GM18508 (cell line): ENCODE results near the gene SNTA1.
"Not testable (repeated sequence)": the region's sequence is repeated elsewhere in the genome, so short reads cannot be mapped to it uniquely, and the experiment has no call there.

ENCODE experiments used
- ATAC-seq: cut with Tn5 transposase; IDR thresholded peaks from one replicate; pipeline ENCODE4 v1.9.1; 2021; ENCODE audit warnings: moderate number of reproducible peaks; ENCODE audit not compliant: insufficient read depth, unreplicated experiment

Gene SNTA1

GRCh38 chr20:33466303-33466646 lies 22.7 kb upstream of the SNTA1 start:
- ATAC-seq: no peak

DNA sequence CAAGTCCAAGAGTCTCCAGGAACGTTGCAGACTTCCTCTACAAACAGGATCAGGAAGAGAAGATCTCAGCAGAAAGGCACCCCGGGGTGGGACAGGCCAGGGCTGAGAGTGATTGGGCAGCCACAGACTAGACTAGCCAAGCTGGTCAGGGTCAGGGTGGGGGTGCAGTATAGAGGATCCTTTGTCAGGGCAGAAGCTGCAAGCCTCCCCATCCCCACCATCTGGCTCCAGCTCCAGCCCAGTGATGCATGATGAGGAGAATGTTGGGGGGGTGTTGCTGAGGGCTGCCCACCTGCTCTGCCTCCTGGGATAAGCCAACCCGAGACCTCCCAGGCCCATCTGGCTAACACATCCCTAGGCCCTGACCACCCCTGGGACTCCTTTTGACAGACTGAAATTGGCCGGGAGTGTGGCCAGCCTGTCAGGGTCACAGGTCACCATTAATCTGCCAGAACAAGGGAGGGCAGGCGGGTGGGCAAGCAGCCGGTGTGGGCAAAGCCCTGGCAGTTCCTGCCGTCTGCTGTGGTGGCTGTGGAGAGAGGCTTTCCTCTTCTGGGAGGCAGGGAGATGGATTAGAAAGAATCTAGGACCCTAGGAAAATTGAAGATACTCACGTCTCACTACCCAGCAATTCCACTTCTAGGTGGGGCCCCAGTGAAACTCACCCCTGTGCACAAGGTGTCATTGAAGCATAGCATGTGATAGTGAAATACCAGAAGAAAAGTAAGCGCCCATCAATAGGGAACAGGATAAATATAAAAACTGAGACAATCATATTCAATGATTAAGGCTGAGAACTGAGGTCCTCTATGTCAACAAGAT lies 22.1 kb upstream of the SNTA1 start:
- ATAC-seq: no peak

DNA sequence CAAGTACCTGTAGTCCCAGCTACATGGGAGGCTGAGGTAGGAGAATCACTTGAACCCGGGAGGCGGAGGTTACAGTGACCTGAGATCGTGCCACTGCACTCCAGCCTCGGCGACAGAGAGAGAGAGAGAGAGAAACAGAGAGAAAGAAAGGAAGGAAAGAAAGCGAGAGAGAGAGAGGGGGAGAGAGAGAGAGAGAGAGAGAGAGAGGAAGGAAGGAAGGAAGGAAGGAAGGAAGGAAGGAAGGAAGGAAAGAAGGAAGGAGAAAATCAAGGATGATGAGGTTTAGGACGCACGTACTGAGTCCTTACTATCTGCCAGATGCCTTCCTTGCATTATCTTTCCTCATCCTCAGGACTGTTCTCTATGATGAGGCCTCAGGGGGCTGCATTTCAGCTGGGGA lies 21.2 kb upstream of the SNTA1 start:
- ATAC-seq: not testable (repeated sequence)

DNA sequence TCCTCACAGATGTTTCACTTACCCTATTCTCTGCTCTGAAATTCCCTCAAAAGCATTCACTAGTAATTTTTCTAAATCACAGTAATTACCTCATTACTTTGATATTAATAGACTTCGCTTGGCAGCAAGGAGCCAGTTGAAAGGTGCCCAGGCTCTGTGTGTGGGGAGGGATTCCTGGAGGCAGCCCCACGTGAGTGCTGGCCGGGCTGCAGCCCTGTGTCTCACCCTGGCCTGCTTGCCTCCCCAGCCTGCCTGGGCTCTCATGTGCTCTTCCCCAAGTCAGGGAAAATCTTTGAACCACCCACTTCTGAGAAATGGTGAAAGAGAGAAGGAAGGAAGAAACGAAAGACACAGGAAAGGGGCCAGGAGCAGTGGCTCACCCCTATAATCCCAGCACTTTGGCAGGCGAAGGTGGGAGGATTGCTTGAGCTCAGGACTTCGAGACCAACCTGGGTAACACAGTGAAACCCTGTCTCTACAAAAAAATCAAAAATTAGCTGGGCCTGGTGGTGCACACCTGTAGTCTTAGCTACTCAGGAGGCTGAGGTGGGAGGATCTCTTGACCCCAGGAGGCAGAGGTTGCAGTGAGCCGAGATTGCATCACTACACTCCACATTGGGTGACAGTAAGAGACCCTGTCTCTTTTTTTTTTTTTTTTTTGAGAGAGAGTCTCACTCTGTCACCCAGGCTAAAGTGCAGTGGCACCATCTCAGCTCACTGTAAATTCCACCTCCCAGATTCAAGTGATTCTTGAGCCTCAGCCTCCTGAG lies 20.0 kb upstream of the SNTA1 start:
- ATAC-seq: no peak

GRCh38 chr20:33460711-33461110 lies 17.1 kb upstream of the SNTA1 start:
- ATAC-seq: no peak

DNA sequence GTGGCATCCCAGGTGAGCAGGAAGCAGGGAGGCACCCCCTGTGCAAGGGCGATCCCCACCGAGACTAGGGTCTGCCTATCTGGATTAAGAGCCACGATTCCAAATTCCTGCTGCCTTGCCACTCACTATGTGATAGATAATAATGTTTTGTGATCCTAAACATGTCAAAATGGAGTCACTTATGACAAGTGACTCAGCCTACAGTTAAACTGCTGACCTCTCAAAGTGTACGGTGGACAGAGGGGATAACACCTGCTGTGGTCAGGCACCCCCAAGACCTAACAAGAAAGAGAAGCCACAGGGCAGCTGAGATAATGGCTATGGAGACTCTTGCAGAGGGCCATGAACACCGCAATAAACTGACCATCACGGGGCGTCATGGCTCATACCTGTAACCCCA lies 16.0 kb upstream of the SNTA1 start:
- no peak for ATAC-seq

DNA sequence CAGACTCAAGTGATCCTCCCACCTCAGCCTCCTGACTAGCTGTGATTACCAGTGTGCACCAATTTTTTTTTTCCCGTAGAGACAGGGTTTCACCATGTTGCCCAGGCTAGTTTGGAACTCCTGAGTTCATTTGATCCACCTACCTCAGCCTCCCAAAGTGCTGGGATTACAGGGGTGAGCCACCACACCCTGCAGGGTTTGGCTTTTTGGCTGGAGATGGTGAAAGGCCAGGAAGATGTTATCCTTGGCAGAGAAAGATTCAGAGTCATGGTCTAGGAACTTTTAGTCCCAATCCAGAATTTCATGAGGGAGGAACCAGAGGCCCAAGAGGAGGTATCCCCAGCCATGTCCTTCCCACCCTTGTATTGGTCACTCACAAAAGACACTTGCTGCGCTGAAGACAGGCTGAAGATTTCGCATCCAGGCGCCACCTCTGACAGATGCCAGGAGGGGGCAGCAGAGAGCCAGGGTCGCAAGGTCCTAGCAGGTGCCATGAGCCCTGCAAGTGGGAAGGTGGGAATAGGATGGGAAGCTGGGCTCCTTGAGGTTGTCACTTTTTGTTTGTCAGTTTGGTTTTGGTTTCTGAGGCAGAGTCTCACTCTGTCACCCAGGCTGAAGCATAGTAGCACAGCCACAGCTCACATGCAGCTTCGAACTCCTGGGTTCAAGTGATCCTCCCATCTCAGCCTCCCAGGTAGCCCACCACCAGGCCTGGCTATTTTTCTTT lies 13.5 kb upstream of the SNTA1 start:
- not testable (repeated sequence) for ATAC-seq

DNA sequence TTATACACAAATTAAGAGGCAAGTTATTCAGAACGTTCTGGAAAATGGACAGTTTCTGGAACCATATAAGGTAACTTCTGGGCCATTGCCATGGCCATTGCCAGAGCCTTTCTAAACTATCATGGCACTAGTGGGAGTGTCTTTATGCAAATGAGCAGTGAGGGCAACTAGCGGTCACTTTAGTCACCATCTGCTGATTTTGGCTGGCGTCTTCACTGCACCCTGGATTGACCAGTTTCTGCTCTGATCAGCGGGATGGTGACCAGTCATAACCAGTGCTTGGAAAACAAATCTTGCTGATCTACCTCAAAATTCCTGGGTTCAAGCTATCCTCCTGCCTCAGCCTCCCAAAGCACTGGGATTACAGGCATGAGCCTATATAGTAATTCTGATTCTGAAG lies 7.3 kb upstream of the SNTA1 start:
- no peak for ATAC-seq

DNA sequence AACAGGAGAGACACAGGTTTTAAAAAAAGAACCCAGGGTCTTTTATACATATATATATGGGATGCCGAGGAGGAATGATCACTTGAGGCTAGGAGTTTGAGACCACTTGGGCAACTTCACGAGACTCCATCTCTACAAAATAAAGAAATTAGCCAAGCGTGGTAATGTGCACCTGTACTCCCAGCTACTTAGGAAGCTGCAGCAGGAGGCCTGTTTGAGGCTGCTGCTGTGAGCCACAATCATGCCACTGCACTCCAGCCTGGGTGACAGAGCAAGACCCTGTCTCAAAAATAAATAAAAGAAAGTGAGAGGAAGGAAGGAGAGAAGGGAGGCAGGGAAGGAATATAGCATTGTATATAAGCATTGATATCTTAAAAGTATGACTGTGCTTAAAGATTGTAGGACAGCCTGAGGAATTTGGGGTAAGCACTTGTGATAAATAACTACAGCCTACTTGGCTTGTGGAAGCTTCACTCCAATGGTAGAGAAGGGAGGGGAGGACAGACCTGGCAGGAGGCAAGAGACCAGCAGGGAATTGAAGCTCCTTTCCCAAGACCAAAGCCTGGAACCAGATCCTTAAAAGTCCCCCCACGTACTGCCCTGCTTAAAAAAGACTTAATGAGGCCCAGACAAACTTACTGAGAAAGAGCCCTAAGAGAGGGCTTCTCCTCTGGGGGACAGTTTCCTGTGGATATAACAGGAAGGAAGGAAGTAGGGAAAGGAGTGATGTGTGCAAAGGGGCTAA lies 2.5 kb upstream of the SNTA1 start:
- no peak for ATAC-seq

- ATAC-seq: no peak
Observed at GRCh38 chr20:33444797-33445560, 1.4 kb upstream of the SNTA1 start.

DNA sequence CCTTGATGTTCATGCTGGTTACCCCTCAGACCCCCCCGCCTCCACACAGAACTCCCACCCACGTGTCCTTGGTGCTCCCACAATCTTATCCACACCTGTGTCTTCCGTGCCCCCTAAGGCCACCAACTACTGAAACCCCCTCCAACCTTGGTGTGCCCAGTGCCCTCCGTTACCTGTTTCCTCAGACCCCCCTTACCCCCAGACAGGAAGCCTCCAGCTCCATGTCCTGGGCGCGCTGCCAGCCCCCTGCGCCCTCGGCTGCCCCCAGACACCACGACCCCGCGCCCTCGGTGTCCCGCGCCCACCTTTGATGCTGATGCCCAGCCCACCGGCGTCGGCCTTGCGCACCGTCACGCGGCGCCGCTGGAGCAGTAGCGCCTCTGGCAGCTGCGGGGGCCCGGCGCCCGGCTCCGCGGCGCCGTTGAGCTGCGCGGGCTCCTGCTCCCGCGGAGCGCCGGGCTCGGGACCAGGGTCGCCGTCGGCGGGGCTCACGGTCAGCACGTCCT lies 504 bp downstream of the SNTA1 start:
- no peak for ATAC-seq

DNA sequence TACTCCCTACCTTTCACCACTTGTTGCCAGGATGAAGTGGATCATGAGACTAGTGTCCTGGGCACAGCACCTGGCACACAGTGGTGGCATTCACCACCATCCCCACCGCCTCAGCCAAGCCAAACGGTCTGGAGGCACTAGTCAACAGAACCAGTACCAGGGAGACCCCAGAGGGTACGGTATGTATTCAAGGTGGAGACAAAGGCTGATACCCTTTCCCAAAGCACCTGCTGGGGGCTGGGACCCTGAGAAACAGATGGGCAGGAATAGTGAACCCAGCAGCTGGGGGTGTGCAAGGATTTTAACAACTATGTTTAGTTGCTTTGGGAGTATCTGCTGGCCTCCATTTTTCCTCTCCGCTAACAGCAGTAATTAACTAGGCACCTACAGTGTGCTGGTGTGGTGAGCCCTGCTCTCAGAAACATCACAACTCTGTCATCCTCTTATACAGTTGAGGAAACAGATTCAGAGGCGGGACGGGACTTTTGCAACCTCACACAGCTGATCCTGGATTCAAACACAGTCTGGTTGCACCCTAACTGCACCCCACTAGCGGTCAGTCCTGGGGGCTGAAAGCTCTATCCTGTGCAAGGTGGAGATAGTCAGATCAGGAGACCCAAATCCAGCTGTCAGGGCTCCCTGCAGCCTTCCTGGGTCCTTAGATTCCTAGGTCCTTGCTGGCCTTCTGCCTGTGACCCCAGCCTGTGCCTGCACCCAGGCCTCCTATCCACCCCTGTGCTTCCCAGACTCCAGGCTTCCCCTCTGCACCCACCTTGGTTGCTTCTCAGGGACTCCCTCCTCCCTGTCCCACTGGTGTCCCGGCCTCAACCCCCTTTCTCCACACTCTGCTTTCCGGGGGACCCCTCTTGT lies 1.2 kb downstream of the SNTA1 start:
- no peak for ATAC-seq

DNA sequence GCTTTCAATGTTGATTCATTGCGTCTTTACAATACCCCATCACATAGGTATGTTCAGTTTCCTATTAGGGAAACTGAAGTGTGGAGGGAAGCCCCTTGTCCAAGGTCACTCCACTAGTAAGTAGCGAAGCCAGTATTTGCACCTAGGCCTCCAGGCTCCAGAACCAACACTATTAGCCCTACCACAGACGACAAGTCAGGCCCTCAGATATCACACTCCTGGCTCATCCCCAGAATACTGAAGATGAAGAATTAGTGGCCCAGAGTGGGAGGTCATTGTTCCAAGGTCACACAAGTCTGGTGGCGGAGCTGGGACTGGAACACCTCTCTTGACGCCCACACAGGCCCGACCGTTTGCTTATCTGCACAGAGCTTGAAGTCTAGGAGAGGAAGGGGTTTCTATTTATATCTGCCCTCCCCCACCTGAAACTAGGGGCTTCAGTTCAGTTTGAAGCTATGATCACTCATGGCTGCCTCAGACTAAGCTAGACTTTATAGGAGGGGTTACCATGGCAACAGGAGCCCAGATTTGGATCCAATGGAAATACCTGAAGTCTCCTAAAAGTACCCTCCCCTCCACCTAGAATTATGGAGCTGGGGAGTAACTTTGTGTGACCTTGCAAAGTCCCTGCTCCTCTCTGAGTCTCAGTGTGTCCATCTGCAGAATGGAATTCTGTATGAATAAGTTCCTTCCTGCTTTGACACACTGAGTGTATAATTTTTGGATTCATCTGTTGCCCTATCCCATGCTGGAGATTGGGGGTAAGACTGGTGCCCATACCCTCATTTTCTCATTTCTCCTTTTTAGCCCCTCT lies 2.2 kb downstream of the SNTA1 start:
- no peak for ATAC-seq

GRCh38 chr20:33440562-33440961 lies 3.0 kb downstream of the SNTA1 start:
- not testable (repeated sequence) for ATAC-seq

- no peak for ATAC-seq
Observed at GRCh38 chr20:33438481-33438880, 5.1 kb downstream of the SNTA1 start.

DNA sequence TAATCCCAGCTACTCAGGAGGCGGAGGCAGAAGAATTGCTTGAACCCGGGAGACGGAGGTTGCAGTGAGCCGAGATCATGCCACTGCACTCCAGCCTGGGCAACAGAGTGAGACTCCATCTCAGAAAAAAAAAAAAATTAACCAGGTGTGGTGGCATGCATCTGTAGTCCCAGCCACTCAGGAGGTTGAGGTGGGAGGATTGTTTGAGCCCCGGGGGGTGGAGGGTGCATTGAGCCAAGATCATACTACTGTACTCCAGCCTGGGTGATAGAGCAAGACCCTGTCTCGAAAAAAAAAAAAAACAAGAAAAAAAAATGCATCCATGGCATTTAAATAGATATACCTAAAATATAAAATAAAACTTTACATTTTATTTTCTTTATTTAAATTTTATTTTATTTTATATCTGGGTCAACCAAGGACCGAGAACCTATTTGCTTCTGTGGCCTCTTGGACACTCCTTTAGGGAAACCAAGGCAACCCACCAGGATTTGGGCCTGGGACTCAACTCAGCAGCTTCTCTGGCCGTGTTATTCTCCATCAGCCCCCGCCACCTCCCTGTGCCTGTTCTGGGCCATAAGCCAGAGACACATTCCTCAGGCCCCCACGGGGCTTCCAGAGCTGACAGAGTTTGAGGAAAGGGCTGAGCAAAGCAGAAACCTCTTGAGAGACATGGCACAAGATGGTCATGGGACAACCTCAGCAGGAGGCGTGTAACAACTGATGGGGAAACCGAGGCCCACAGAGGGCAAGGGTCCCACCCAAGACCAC lies 6.2 kb downstream of the SNTA1 start:
- no peak for ATAC-seq

- ATAC-seq: no peak
Observed at GRCh38 chr20:33434434-33434833, 9.1 kb downstream of the SNTA1 start.
